Coronary artery (tissue), 2 donors: Measurements from ENCODE around the gene CCNI.
A peak's percentile ranks its signal among the peaks of the same experiment; 100 is the strongest.

Experiments
- DNase-seq: peaks from one replicate; pipeline ENCODE4 v3.0.0-alpha.2; 2017; ENCODE audit warnings: low spot score
- H3K27ac ChIP-seq, 2 donors: fragments of 200-600 bp; sonication (generic); one replicate each; pipeline ENCODE4 v1.5.1; 2016 to 2019
- H3K4me3 ChIP-seq: fragments of 200-600 bp; sonication (generic); 2 replicates; pipeline ENCODE4 v1.5.1; 2016; ENCODE audit warnings: mild to moderate bottlenecking, moderate library complexity
- CTCF ChIP-seq: fragments of 200-600 bp; sonication (generic); IDR thresholded peaks from one replicate; pipeline ENCODE4 v1.5.1; 2019; ENCODE audit warnings: antibody characterized with exemption

CCNI gene

GRCh38 chr4:77075869-77076799, at the start of gene CCNI:
TSS of gene CCNI (minus strand) at chr4:77075989. CDS start at chr4:77066362, 9,627 bp downstream.
- H3K27ac ChIP-seq, result peak within 1 kb of the TSS; percentile 99 to 100
- TF ChIP-seq CTCF, result no peak
- peak; percentile 98 for DNase-seq
- peak within 1 kb of the TSS; percentile 98 for H3K4me3 ChIP-seq

GRCh38 chr4:77124576-77124975, 48.8 kb upstream of the CCNI start:
- TF ChIP-seq CTCF, result no peak
- H3K4me3 ChIP-seq, result no peak overlapping the region
- DNase-seq, result no peak
- H3K27ac ChIP-seq, result no peak overlapping the region

- TF ChIP-seq CTCF, result no peak
- no peak for DNase-seq
- no peak overlapping the region for H3K27ac ChIP-seq
- H3K4me3 ChIP-seq, result no peak overlapping the region
Measured at GRCh38 chr4:77123411-77123810, 47.6 kb upstream of the CCNI start.

GRCh38 chr4:77122656-77123055, 46.9 kb upstream of the CCNI start:
- no peak for TF ChIP-seq CTCF
- H3K27ac ChIP-seq, result no peak overlapping the region
- DNase-seq, result no peak
- no peak overlapping the region for H3K4me3 ChIP-seq

GRCh38 chr4:77121736-77122240, 46.0 kb upstream of the CCNI start:
- DNase-seq, result no peak
- H3K27ac ChIP-seq, result no peak overlapping the region
- TF ChIP-seq CTCF, result no peak
- no peak overlapping the region for H3K4me3 ChIP-seq

- H3K4me3 ChIP-seq, result no peak overlapping the region
- no peak overlapping the region for H3K27ac ChIP-seq
- no peak for DNase-seq
- TF ChIP-seq CTCF, result no peak
Measured at GRCh38 chr4:77120886-77121508, 45.2 kb upstream of the CCNI start.
